ENCODE data around the gene PHACTR3. TPM values are rescaled to one million over a fixed set of nuclear protein-coding genes. Genes with fewer than 3 reads are reported as not detected.

PHACTR3 gene
- total RNA-seq, 1 experiment from 2014 or later = 0.11 TPM

DNA sequence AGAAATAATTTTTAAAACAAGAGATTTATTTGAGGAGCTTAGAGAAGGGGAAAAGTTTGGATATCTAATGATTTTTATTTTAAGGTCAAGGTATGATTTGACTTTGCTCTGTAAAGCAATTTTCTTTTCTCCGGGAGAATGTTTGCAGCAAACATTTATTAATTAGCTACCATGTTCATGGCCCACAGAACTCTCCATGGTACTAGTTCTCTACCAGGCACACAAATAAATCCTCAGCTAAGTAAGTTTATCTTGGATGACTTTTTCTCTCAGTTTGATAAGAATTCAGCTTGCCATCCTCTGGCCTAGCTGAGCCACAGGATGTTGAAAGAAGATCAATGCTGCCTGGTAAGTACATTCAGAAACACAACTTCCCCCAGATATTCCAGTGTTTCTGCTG, 94.3 kb downstream of the PHACTR3 start:
- peaks cover 39% of the 10 kb centered on the region for H3K27me3 Mint-ChIP-seq (ENCODE audit: insufficient read depth, unreplicated experiment)
- no peaks in the 10 kb centered on the region for H3K36me3 ChIP-seq (ENCODE audit: control insufficient read depth, insufficient read depth, low read length)
- H3K4me1 ChIP-seq = no peaks in the 10 kb centered on the region
- H3K27ac Mint-ChIP-seq (ENCODE audit: unreplicated experiment) = no peak overlapping the region
- BruUV-seq (replicated peaks) = no TSS peak
- no peaks in the 10 kb centered on the region for H3K36me3 Mint-ChIP-seq (ENCODE audit: insufficient read depth, unreplicated experiment)
- H3K9me3 Mint-ChIP-seq (ENCODE audit: unreplicated experiment) = no peaks in the 10 kb centered on the region
- no peaks in the 10 kb centered on the region for H3K4me1 Mint-ChIP-seq (ENCODE audit: low read depth, unreplicated experiment)
- peaks cover 2% of the 10 kb centered on the region; the same call in 1 of the 2 replicates for H3K27me3 ChIP-seq (replicated peaks; ENCODE audit: control insufficient read depth, insufficient read depth, low read length)
- no peak overlapping the region for H3K4me3 ChIP-seq (ENCODE audit: low read depth, low read length)
- ChIA-PET POLR2A (no interaction called here), CTCF (no interaction called here)
- no peak for DNase-seq
- intact Hi-C loops (cut with micrococcal nuclease; ENCODE audit: unreplicated experiment) = no loop called here
- H3K9me3 ChIP-seq = no peaks in the 10 kb centered on the region
- no peak overlapping the region for H3K4me3 Mint-ChIP-seq (ENCODE audit: unreplicated experiment)
- TF ChIP-seq CTCF (IDR thresholded peaks at IDR 0.05; ENCODE audit: insufficient read depth in 1 of 2, low read depth in 1 of 2, low read length in 1 of 2, severe bottlenecking in 1 of 2, unreplicated experiment in 1 of 2) = no peak

- H3K9me3 ChIP-seq = no peaks in the 10 kb centered on the region
- DNase-seq = no peak
- H3K36me3 ChIP-seq (ENCODE audit: control insufficient read depth, insufficient read depth, low read length) = no peaks in the 10 kb centered on the region
- no peaks in the 10 kb centered on the region for H3K4me1 ChIP-seq
- POLR2A ChIA-PET = no interaction called here
- Mint-ChIP-seq H3K4me1 (ENCODE audit: low read depth, unreplicated experiment) (no peaks in the 10 kb centered on the region), H3K36me3 (ENCODE audit: insufficient read depth, unreplicated experiment) (no peaks in the 10 kb centered on the region), H3K27ac (ENCODE audit: unreplicated experiment) (no peak overlapping the region), H3K9me3 (ENCODE audit: unreplicated experiment) (no peaks in the 10 kb centered on the region), H3K27me3 (ENCODE audit: insufficient read depth, unreplicated experiment) (peaks cover 28% of the 10 kb centered on the region), H3K4me3 (ENCODE audit: unreplicated experiment) (no peak overlapping the region)
- no TSS peak for BruUV-seq (replicated peaks)
- CTCF ChIA-PET = no interaction called here
- intact Hi-C loops (cut with micrococcal nuclease; ENCODE audit: unreplicated experiment) = no loop called here
- H3K4me3 ChIP-seq (ENCODE audit: low read depth, low read length) = no peak overlapping the region
- H3K27me3 ChIP-seq (replicated peaks; ENCODE audit: control insufficient read depth, insufficient read depth, low read length) = 0 out of 2 replicates have a peak, but pooled peaks cover 2% of the 10 kb centered on the region
- TF ChIP-seq CTCF (IDR thresholded peaks at IDR 0.05; ENCODE audit: insufficient read depth in 1 of 2, low read depth in 1 of 2, low read length in 1 of 2, severe bottlenecking in 1 of 2, unreplicated experiment in 1 of 2) = no peak
Measured at GRCh38 chr20:59701236-59701635, 96.9 kb downstream of the PHACTR3 start.

- no TSS peak for BruUV-seq (replicated peaks)
- Mint-ChIP-seq H3K4me3 (ENCODE audit: unreplicated experiment) (no peak overlapping the region), H3K4me1 (ENCODE audit: low read depth, unreplicated experiment) (no peaks in the 10 kb centered on the region), H3K36me3 (ENCODE audit: insufficient read depth, unreplicated experiment) (no peaks in the 10 kb centered on the region), H3K9me3 (ENCODE audit: unreplicated experiment) (no peaks in the 10 kb centered on the region), H3K27me3 (ENCODE audit: insufficient read depth, unreplicated experiment) (peaks cover 25% of the 10 kb centered on the region), H3K27ac (ENCODE audit: unreplicated experiment) (no peak overlapping the region)
- no peaks in the 10 kb centered on the region for H3K36me3 ChIP-seq (ENCODE audit: control insufficient read depth, insufficient read depth, low read length)
- H3K27me3 ChIP-seq (replicated peaks; ENCODE audit: control insufficient read depth, insufficient read depth, low read length) = no peaks in the 10 kb centered on the region
- no peak overlapping the region for H3K4me3 ChIP-seq (ENCODE audit: low read depth, low read length)
- POLR2A ChIA-PET = no interaction called here
- TF ChIP-seq CTCF (IDR thresholded peaks at IDR 0.05; ENCODE audit: insufficient read depth in 1 of 2, low read depth in 1 of 2, low read length in 1 of 2, severe bottlenecking in 1 of 2, unreplicated experiment in 1 of 2) = no peak
- CTCF ChIA-PET = no interaction called here
- H3K4me1 ChIP-seq = no peaks in the 10 kb centered on the region
- DNase-seq = no peak
- intact Hi-C loops (cut with micrococcal nuclease; ENCODE audit: unreplicated experiment) = no loop called here
- no peaks in the 10 kb centered on the region for H3K9me3 ChIP-seq
Measured at GRCh38 chr20:59703046-59703445, 98.7 kb downstream of the PHACTR3 start.
